GM12892 (cell line): Measurements from ENCODE around the gene CD40. TPM values are rescaled to one million over a fixed set of nuclear protein-coding genes. Genes with fewer than 3 reads are reported as not detected.

Experiments
- DNase-seq: peaks from one replicate; pipeline ENCODE4 v3.0.0; 2011; ENCODE audit not compliant: insufficient read length
- FAIRE-seq: peaks from 2 replicates; lab custom pipeline; 2011; peaks lifted over from hg19 to GRCh38; lab: Jason Lieb, UNC
- POLR2A ChIP-seq: IDR thresholded peaks from 2 replicates; pipeline ENCODE4 v1.6.1; 2011; ENCODE audit warnings: low read depth, low read length, control low read depth
- POLR2AphosphoS5 ChIP-seq: IDR thresholded peaks from 2 replicates; pipeline ENCODE4 v1.6.1; 2011; ENCODE audit warnings: low read depth, low read length, control low read depth
- TAF1 ChIP-seq: IDR thresholded peaks from 2 replicates; pipeline ENCODE4 v1.6.1; 2011; ENCODE audit warnings: low read depth, mild to moderate bottlenecking, control low read depth, low read length, borderline replicate concordance
- polyA plus RNA-seq: library from polyadenylated mRNA; unstranded; fragments of >200 nt; gene quantifications from one replicate; pipeline ENCODE4 v1.2.1, GENCODE V29; 2012; ENCODE audit warnings: missing spikeins, inconsistent platforms; ENCODE audit not compliant: missing spikeins

CD40 gene
- polyA plus RNA-seq = 159 TPM

DNA sequence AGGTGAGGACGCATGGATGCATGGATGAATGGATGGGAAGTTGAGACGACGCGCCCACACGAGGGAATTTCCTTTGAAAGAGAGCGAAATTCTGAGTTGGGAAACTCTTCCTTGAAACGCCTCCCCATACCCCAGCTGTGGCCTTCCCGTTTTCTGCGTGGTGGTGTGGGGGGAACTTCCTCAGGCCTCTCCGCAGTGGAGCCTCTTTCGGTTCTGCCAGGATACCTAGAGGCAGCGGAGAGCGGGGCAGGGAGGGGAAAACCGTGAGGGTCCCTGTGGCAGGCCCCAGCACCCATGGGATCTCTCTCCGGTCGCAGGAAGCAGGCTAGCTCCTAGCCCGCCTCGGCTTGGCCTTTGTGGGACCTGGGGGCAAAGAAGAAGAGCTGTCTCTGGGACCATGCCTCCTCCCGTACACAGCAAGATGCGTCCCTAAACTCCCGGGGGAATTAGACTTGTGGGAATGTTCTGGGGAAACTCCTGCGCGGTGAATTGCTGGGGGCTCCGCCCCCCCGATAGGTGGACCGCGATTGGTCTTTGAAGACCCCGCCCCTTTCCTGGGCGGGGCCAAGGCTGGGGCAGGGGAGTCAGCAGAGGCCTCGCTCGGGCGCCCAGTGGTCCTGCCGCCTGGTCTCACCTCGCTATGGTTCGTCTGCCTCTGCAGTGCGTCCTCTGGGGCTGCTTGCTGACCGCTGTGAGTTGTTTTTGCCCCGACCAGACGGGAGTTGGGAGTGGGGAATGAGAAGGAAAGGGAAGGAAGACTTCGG lies at the start of gene CD40:
CD40 (plus strand) TSS at position 611 of the 764 bp plus-strand sequence; CDS start at position 641, 30 bp downstream.
- TF ChIP-seq POLR2A (peak; percentile 98), POLR2AphosphoS5 (peak; percentile 98), TAF1 (peak; percentile 90)
- peak; percentile 85 for DNase-seq
- peak; percentile 87 for FAIRE-seq

DNA sequence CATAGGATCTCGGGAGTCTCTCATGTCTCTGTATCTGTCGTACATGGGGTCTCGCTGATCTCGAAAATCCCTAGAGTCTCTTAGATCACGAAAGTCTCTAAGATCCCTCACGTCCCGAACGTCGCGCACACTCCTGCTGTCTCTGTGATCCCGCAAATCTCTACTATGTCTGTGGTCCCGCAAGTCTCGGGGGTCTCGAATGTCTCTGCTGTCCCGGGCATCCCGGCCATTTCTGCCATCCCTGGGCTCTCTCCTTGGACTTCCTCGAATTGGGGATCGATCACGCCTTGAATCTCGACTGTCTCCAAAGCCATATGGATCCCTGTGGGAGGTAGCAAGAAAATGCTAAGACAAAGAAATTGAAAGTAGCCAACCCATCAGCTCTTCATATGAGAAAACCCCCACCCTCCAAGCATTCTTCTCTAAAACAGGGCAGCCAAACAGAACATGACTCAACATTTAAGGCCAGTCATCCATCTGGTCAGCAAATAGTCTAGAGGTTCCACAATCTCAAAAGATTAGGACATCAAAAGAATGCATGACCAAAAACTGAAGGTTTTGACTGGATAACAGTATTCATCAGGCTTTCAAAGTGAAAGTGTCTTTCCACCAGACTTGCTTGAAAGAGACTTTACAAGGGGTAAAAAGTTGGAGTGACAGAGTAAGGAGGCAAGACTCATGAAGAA lies 47.8 kb upstream of the CD40 start:
- no peak for DNase-seq

DNA sequence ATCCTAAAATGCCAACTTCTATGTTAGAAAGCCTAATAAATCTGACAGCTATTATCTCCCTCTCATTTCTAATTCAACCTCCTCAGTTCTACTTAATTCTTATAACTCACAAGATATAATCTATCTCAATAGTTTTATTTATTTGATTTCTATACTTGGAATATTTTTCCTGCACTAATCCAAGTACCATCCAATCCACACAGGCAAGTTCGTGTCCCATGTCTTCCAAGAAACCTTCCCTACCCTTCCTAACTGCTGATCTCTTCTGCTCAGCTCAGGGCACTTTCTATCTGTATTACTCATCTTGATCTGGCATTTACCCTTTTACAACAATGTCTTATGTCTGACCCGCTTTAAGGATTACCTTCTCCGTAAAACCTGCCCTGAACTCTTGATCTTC lies 46.5 kb upstream of the CD40 start:
- DNase-seq (no peak), FAIRE-seq (no peak)
- no peak for TF ChIP-seq POLR2A
- TF ChIP-seq POLR2AphosphoS5 = no peak; the same call in 1 of the 2 replicates
- no peak for TF ChIP-seq TAF1

More for the DNA sequence above, 47.8 kb upstream of the CD40 start:
- no peak for TF ChIP-seq TAF1
- TF ChIP-seq POLR2AphosphoS5 = no peak
- no peak for TF ChIP-seq POLR2A
- FAIRE-seq = no peak

DNA sequence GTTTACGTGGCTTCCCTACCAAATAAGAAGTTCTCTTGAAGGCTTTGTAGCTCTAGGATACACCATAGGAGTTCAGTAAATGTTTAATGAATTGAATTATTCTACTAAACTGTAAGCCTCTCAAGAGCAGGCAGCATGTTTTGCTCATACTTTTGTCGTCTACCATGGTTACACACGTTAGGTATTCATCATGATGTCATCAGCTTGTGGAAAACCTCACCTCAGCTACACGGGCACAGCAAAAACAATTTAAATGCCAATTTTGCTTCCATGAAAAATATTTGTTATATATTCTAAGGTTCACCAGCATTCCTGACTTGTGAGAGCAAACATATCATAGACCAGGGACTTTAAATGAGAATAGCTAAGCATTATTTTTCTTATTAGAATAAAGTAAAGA lies 45.1 kb upstream of the CD40 start:
- TF ChIP-seq POLR2A = no peak
- TF ChIP-seq TAF1 = no peak
- TF ChIP-seq POLR2AphosphoS5 = no peak
- DNase-seq = no peak
- FAIRE-seq = no peak

DNA sequence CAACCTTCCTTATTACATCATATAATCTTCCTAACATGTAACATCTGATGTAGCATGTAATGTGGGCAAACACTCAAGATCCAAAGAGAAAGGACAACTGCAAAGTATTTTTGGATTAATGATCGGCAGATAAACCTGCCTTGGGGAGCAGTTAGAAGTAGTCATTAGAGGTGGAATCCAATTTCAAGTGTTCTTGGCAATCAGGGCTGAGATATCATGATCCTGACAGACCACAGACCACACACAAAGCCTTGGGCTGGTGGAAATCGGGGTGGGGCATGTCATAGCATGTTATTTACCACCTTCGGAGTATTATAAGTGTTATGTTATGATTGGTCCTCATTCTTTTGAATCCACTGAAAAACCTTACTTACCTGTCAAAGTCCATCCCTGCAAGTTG lies 44.7 kb upstream of the CD40 start:
- DNase-seq (no peak), FAIRE-seq (no peak)
- TF ChIP-seq POLR2A = no peak
- TF ChIP-seq TAF1 = no peak
- TF ChIP-seq POLR2AphosphoS5 = 0 out of 2 replicates have a peak, but pooled peaks have one; percentile 20

DNA sequence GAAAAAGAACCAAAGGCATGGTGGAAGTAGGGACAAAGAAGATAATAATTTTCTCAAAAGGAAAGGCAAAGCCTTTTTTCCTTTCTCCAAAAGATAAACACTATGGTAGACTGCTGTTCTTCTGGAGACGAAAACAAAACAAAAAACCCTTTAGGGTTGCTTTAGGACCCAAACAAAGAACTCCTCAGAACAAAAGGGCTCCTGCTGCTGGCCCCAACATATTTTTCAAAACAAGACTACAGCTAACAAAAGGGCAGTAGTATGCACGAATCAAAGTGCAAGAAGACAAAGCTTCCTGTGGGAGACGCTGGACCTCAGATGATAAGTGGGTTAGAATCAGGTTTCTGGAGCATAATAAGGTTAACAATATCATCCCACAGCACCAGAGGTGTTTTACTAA lies 44.1 kb upstream of the CD40 start:
- no peak for FAIRE-seq
- no peak for DNase-seq
- TF ChIP-seq TAF1 (no peak), POLR2AphosphoS5 (no peak), POLR2A (no peak)

DNA sequence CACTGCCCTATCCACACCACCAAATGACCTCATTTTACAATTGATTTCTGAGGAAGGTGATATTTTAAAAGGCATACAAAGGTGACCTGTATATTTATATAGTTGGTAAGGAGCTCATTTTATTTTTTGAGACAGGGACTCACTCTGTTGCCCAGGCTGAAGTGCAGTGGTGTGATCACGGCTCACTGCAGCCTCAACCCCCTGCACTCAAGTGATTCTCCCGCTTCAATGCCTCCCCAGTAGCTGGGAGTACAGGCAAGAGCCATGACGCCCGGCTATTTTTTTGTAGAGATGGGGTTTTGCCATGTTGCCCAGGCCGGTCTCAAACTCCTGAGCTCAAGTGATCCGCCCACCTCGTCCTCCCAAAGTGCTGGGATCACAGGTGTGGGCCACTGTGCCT lies 41.3 kb upstream of the CD40 start:
- no peak for DNase-seq
- TF ChIP-seq POLR2A (no peak), POLR2AphosphoS5 (0 out of 2 replicates have a peak, but pooled peaks have one; percentile 4), TAF1 (no peak)
- FAIRE-seq = no peak

DNA sequence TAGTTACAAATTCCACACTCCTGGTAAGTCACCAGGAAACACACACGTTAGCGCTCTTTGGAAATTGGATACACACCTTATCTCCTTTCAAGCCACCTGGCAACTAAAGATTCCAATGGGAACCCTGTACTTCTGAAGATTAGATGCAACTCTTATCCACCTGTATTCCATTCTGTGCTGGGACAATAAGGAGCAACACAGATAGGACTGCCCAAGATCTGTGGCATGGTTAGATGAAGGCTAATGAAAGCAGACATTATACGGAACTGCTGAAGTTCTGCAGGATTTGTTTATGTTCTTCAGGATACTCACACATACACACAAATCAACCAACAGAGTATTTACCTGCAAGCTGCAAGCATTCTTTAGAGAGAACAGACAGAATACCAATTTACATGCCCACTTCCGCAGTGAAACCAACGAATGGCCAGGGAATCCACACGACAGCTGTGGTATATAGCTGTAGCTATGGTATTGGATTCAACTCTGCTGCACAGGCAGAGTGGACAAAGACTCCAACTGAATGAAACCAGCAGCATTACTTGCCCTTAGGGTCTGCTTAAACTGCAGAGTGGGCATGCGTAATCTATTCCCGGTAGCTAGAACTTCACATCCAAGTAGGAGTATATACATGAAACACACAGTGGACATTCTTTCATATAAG lies 40.3 kb upstream of the CD40 start:
- TF ChIP-seq TAF1 = no peak
- no peak for TF ChIP-seq POLR2AphosphoS5
- no peak for TF ChIP-seq POLR2A
- FAIRE-seq (no peak), DNase-seq (no peak)

DNA sequence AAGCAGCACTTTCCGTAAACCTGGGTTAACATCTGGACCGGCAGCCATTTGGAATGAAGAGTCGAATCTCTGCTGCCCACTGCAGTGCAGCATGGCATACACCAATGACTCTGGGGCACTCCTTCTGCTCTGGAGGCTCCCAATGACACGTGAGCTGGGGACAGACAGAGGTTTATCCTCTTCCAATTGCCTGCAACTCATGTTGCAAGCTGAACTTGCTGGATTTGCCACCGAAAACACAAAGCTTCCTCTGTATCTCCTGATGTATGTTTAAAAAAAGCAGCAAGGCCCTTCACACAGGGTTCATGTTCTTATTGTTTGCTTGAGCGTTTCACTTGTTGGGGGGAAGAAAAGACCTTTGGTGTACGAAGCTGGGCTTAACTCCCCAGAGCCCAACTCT lies 39.2 kb upstream of the CD40 start:
- no peak for TF ChIP-seq TAF1
- TF ChIP-seq POLR2AphosphoS5 = no peak
- no peak for TF ChIP-seq POLR2A
- FAIRE-seq (no peak), DNase-seq (no peak)

DNA sequence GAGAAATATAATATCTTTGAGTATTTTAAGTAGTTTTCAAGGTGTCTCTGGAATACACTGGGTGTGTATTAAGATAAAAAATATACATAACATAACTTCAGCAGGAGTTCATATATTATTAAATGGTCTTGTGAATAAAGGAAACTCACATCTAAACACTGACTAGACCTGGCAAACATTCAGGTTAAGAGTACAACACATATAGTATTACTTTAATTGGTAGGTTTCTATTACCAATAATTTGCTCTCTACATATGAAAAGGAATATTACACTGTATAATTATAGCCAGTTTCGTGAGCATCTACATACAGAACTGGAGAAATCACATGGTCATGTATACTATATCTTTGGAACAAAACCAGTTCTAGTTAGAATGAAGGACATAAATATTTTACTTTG lies 37.0 kb upstream of the CD40 start:
- TF ChIP-seq POLR2A (no peak), TAF1 (no peak), POLR2AphosphoS5 (no peak)
- DNase-seq (no peak), FAIRE-seq (no peak)

DNA sequence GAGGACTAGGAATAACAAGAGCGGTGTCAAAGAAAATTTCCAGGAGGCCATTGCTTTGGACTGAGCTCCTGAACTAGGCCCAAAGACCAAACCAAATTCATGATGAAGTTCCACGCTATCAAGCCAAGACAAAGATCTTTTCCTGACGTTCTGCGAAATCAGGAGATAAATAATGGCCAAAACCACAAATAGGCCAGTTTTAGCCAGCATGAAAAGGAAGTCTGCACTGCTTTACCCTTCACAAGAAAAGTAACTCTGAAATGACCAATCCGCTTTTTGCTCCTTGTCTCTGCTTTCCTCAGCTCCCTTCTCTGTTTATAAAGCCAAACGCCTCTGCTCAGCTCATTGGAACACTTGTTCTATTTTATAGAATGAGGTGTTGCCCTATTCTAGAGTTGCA lies 35.0 kb upstream of the CD40 start:
- DNase-seq = no peak
- no peak for TF ChIP-seq POLR2A
- no peak for TF ChIP-seq TAF1
- TF ChIP-seq POLR2AphosphoS5 = no peak
- FAIRE-seq = no peak
